Right renal pelvis (tissue), 4 donors: Measurements from ENCODE around the gene LRRIQ4. TPM values are rescaled to one million over a fixed set of nuclear protein-coding genes. Genes with fewer than 3 reads are reported as not detected.

Source experiments
- DNase-seq, 4 donors: peaks; one replicate each; pipeline ENCODE4 v3.0.0-alpha.2; 2013; ENCODE audit warnings: low read depth in 4 of 4, low spot score in 3 of 4, missing footprints in 1 of 4
- polyA plus RNA-seq, 4 donors: library from polyadenylated mRNA; unstranded; fragments of 120-200 nt; gene quantifications; one replicate each; pipeline ENCODE4 v1.2.1, GENCODE V29; 2013; ENCODE audit not compliant: insufficient read length in 4 of 4

Gene LRRIQ4
- polyA plus RNA-seq, 4 donors: 0.10 to 0.17 (median 0.16) TPM; not detected in 1

DNA sequence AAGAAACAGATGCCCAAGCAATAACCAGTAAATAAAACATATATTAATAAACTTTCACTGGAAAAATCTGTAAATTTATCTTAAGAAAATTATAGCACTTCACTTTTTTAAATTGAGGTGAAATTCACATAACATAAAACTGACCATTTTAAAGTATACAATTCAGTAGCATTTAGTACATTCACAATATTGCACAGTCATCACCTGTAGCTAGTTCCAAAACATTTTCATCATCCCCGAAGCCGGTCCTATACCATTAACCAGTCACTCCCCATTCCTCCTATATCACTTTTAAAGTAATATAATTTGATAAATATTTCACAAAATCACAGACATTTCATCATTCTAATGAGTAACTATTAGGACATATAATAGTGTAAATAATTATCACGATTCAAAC, 8.0 kb upstream of the LRRIQ4 start:
- no peak for DNase-seq

DNA sequence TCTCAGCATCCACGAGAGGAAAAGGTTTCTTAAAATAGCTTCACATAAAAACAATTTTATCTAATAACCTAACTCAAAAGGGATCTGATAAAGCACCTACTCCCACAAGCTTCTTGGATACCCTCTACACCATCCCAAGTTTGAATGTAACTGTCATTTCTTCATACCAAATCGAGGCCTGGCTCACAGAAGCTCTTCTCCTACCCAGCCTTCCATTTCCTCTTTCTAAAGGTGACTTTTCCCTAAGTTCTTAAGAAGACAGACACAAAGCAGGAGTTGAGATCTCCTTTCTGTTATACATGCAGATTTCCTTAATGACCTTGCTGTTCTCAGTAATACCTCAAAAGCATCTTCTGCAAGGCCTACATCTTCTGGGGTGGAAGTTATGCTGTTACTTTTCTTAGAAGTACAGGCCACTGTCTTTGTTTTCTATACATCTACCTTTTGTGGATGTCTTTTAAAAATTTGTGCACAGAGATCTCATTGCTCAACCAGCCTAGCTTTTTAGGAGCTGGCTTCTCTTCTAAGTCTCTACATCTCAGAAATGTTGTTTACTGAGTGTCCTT, 3.4 kb upstream of the LRRIQ4 start:
- no peak for DNase-seq

DNA sequence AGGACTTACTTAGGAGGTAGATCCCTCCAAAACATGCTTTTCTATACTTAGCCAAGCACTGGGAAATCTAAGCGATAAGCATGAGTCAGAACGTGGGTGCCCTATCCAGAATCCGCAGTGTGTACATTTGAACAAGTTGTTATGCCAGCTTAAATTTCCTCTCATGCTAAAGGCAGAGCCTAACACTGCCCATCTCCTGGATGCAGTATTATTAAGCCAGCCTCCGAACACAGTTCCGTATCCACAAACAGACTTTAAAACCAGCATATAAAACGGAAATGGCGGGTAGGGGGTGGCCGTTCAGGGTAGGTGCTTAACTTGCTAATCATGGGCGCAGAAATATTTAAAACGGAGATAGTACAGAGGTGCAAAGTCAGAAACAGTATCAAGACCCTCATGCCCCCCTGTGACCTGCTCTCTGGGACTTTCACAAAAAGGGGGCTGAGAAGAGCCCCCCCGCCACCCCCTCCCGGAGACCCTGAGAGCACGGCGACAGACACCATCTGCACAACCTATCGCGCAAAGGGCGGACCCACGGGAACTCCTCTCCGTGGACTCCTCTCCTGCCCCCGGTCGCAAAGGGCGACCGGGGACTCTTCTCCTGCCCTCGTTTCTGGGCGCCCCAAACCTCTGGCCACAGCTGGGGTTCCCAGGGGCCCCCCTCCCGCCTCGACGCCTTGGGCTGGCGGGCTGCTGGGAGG, 889 bp upstream of the LRRIQ4 start:
- peak; percentile 12 to 45 (median 30) for DNase-seq

DNA sequence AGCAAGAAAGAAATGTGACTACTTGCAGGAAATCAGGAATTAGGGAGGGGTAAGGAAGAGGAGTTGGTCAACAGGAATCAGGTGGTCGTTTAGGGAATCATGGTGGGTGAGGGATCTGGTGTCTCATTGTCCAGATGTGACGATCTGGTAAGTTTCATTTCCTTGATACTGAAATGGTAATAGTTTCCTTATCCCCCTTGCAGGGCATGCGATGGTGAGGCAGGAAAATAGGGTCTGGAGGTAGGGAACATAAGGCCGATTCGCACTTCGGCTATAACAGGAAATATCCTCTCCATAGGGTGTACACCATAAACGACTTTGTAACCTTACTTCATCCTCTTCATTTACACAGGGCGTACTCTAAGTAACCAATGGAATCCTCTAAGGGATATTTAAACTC, 608 bp downstream of the LRRIQ4 start:
- DNase-seq: no peak

DNA sequence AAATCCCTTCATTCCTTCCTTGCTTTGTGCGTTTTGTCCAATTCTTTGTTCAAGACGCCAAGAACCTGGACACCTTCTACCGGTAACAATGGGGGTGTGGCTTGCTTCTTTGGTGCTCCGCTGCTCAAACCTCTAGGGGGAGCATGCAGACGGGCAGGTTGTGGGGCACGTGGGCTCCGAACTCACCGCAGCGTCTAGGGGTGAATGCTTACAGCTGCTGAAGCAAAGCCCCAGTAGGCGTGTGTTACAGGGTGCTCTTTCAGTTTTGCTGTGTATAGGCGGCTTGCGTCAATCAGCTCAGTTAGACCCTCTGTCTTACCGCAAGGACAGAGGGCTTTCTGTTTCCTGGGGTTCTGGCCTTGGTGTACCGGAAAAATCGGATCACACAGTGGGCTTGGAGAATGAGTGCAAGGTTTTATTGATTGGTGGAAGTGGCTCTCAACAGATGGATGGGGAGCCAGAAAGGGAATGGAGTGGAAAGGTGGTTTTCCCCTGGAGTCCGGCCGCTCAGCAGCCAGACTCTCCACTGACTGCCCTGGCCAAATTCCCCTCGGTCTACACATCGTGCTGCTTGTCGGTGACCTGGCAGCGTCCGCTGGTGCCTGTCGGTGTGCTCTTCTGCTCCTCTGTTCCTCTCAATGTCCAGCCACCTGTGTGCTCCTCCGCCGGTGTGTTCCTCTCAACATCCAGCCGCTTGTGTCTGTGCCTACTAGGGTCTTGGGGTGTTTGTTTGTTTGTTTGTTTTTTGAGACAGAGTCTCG, 1.3 kb downstream of the LRRIQ4 start:
- DNase-seq: no peak

DNA sequence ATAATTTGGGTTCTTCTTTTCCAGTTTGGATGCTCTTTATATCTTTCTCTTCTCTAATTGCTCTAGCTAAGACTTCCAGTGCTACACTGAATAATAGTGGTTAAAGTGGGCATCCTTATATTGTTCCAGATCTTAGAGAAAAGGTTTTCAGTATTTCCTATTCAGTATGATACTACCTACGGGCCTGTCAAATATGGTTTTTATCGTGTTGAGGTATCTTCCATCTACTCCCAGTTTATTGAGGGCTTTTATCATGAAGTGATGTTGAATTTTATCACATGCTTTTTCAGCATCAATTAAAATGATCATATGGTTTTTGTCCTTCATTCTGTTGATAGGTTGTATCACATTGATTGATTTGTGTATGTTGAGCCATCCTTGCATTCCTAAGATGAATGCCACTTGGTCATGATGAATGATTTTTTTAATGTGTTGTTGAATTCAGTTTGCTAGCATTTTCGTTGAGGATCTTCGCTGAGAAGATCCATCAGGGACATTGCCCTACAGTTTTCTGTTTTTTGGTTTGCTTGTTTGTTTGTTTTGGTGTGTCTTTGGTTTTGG, 3.0 kb downstream of the LRRIQ4 start:
- no peak for DNase-seq

DNA sequence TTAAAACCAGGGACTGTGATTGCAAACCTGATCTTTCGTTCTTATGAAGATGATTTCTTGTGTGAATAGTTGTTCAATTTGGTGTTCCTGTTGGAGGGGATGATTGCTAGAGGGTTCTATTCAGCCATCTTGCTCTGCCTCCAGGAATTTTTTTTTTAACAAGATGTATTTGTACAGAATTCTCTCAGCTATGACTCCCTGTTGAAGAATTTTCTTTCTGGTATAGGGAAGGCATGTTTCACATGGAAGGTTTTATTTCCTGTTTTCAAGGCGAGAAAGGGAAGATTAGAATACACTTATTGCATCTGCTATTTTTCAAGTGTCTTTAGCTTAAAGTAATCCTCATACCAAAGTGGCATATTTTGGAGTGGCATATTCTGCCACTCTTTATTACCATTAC, 5.6 kb downstream of the LRRIQ4 start:
- no peak for DNase-seq

DNA sequence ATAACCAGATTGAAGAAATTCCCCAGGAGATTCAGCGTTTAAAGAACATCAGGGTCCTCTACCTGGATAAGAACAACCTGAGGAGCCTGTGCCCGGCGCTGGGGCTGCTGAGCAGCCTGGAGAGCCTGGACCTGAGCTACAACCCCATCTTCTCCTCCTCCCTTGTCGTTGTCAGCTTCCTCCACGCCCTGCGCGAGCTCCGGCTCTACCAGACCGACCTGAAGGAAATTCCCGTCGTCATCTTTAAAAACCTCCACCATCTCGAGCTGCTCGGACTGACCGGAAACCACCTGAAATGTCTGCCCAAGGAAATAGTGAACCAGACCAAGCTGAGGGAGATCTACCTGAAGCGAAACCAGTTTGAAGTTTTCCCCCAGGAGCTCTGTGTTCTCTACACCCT, 9.4 kb downstream of the LRRIQ4 start:
- no peak for DNase-seq

DNA sequence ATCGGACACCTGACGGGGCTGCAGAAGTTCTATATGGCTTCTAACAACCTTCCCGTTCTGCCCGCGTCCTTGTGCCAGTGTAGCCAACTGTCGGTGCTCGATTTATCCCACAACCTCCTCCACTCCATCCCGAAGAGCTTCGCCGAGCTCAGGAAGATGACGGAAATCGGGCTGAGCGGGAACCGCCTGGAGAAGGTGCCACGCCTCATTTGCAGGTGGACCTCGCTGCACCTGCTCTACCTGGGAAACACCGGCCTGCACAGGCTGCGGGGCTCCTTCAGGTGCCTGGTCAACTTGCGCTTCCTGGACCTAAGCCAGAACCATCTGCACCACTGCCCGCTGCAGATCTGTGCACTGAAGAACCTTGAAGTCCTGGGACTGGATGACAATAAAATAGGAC, 9.9 kb downstream of the LRRIQ4 start:
- DNase-seq: no peak

DNA sequence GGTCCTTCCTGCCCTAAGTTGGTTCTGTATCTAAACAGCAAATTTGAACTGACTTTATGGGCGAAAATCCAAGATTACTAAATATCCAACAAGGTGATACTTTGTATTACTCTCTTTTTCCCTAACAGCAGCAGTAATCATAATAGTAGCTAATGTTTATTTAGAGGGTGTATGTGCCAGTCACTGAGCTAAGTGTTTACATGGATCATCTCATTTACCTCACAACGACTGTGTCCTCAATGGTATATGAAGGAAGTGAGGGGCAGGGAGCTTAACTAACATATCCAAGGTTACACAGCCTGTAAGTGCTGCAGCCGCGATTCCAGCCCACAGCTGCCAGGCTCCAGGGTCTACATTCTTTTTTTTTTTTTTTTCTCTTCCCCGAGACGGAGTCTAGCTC, 10.3 kb downstream of the LRRIQ4 start:
- DNase-seq: no peak

DNA sequence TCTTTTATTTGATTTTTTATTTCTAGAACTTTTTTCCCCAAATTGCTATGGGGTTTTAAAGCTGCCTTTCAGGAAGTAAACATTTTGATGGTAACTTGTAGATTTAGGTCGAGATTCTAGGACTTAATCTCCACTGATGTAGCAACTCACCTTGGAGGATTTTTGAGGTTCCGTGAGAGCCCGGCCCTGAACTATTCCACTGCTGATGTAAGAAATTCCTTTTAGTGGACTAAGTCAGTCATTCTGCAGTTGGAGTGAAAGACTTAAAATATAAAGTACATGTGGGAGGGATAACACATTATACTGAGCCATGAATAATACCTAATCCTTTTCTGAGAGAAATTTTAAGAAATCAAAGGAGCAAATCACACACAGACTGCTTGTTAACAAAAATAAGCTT, 12.6 kb downstream of the LRRIQ4 start:
- DNase-seq: no peak

DNA sequence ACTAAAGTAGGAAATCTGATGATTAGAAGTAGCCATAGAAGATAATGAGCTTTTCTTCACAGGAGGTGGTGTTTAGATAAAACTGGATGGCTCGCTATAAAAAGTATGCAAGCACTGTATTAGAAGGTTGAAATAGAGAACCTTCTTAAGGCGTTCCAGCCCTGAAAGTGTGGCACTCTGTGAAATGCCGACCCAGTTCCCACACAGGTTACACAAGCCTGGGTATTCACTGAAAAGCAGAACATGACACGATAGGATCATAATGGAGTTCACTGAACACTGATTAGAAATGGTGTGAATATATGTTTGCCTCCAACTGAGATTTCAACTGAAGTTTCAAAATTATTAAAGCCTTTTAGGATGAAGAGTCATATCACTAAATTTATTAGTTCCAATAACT, 15.0 kb downstream of the LRRIQ4 start:
- no peak for DNase-seq

DNA sequence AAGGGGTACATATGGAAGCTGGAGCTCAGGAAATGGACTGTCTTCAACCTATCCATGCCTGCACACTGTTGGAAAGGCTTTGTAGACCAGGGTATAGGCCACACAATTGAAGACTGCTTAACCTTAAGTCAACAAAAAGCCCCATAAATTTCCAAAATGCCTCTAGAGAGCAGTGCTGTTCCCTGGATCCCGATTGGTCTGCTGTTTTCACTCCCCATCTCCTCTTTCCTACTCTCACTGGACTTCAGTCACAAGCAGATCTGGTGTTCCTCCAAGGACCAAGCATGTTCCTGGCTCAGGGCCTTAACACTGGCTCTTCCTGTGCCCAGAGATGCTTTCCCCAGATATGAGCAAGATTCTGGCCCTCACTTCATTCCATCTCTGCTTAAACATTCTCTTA, 22.9 kb downstream of the LRRIQ4 start:
- no peak for DNase-seq

DNA sequence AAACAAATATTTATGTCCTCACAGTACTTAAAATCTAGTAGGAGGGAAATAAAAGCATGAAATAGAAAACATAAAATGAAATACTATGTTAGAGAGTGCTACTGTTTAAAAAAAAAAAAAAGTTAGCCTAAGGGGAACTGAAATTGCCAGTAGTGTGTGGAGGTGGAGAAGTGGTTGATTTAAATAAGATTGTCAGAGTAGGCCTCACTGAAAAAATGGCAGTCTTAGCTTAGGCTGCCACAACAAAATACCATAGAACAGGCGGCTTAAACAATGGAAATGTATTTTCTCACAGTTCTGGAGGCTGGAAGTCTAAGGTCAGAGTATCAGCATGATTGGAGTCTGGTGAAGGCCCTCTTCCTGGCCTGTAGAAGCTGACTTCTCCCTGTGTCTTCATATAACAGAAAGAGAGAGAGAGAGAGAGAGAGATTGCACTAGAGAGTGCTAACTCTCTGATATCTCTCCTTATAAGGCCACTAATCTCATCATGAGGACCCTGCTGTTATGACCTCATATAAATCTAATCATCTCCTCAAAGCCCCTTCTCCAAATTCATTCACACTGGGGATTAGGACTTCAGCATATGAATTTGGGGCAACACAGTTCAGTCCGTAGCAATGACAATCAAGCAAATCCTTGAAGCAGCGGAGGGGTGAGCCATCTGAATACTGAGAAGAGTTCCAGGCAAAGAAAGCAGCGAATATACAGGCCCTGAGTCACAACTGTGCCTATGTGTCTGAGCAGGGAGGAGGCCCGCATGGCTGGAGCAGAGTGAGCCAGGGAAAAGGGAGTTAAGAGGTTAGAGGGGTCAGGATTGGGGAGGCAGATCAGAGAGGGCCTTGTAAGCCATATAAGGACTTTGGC, 23.6 kb downstream of the LRRIQ4 start:
- DNase-seq: no peak

DNA sequence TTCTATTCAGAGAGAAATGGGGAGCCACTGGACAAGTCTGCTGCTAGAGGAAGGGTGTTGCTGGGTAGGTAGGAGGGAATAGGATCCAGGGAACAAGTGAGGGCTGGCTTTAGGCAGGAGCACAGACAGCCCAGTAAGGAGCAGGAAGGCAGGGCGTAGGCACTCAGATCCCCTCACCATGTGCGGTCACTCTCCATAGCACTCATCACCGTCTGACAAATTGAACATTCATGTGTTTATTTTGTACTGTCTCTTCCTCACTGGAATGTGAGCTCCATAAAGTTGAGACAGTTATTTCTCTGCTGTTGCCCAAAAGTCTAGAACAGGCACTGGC, 24.2 kb downstream of the LRRIQ4 start:
- no peak for DNase-seq

DNA sequence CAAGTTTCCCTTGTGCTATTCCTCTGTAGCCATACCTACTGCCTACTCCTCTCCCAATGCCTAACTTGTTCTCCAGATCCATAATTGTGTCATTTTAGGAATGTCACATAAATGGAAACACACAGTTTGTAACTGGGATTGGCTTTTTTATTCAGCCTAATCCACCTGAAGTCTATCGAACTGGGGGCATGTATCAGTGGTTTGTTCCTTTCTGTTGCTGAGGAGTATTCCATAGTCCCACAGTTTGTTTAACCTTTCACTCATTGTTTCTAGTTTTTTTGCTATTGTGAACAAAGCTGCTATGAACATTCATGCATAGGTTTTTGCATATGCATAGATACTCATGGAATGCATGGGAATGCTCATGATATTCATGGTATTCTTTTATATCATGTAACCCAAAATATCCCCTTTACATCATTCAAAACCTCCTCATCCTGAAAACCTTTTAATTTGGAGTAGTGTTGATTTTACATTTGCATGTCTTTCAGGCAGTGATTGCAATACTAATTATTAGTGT, 25.9 kb downstream of the LRRIQ4 start:
- DNase-seq: no peak

DNA sequence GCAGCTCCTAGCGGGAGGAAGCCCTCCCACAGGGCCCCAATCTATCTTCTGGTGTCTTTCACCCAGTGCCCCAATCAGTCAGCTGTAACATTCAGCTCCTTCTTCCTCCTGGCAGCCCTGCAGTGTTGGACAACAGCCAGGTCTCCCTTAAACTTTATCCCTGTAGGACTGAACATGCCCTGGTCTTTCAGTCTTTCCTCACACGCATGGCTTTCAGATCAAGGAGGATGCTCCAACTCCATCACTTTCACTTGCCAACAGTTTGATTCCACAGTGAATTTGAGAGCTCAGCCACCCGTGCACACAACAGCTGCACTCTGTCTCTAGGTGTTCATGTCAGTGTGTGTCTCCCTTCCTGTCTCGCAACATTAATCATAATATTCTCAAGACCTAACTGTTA, 28.5 kb downstream of the LRRIQ4 start:
- DNase-seq: peak in 3 of 4 donors; percentile 32 to 40 (median 36)

DNA sequence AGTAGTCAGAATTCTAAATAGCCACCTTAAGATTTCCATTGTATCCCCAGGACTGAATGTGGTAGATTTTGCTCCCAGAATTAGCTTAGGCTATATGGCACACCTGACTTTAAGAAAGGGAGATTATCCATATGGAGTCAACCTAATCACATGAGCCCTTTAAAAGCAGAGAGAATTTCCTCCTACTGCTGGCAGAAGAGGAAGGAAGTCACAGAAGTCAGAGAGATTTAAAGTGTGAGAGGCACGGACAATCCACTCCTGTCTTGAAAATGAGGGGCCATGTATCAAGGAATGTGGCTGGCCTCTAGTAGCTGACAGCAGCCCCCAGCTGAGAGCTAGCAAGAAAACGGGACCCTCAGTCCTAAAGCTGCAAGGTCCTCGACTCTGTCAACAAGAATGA, 30.3 kb downstream of the LRRIQ4 start:
- no peak for DNase-seq

DNA sequence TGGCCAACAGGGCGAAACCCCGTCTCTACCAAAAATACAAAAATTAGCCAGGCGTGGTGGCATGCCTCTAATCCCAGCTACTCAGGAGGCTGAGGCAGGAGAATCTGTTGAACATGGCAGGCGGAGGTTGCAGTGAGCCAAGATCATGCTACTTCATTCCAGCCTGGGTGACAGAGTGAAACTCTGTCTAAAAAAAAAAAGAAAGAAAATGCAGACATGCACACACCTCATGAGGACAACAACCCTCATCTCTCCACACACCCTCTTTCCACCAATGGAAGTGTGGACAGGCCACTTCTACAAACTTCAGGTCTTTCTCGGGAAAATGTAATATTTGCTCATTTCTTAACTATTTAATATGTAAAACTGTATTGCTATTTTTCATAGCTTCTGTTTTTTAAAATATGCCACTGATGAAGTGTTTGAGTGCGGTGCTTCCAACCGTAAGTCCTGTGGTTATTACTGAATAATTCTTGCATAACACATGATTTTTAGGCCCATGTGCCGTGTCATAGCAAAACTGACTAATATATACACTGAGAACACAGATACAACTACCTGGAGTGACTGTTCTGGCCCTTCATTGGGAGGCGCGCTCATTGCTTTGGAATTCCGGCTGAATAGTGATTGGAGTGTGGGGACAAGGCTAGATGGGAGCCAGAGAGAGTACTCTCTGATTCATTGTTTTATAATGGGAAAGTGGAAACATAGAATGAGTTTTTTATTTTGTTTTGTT, 34.0 kb downstream of the LRRIQ4 start:
- no peak for DNase-seq

DNA sequence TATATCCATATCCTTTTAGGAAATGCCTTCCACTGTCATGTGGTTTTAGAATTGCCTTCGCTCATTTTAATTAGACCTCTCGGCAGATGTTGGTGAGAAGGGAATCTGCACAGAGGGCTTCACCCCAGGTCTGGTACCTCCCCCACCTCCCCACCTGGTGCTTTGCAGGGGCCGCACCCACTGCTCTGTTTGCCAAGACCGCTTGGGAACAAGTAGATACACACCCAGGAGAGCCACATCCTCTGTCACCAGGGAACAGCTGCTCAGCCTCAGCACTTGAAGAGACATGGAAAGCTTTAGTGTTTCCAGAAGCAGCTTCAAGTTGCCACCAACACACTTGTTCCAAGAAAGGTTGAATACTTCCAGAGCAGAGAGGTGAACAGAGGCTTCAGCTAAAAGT, 35.2 kb downstream of the LRRIQ4 start:
- no peak for DNase-seq
